HCT116 (cell line): ENCODE results near the gene BRD9. TPM values are rescaled to one million over a fixed set of nuclear protein-coding genes. Genes with fewer than 3 reads are reported as not detected.

Experiments
- ATAC-seq: fragments of 200-7000 bp; cut with Tn5 transposase; 2 replicates; pipeline ENCODE4 v1.9.1; 2020; ENCODE audit warnings: mild to moderate bottlenecking, moderate library complexity
- BruUV-seq: library from RNA; stranded (reverse); fragments of 400-500 nt; replicated peaks from 2 replicates; lab custom pipeline; 2021; lab: Mats Ljungman, UMichigan
- CTCF ChIA-PET: fragments of 300-600 bp; sonication (Branson Sonifier 250); formaldehyde crosslinking; loops from one replicate; lab custom pipeline; 2021; ENCODE audit warnings: antibody characterized with exemption; lab: Charles Lee
- POLR2A ChIA-PET: fragments of 300-600, 350-600 bp; sonication (Branson Sonifier 250); formaldehyde crosslinking; loops from one replicate; lab custom pipeline; 2021; ENCODE audit warnings: antibody characterized with exemption; lab: Charles Lee
- RAD21 ChIA-PET, 2 experiments: fragments of 300-600 bp; sonication (Branson Sonifier 250); formaldehyde crosslinking; loops; one replicate each; lab custom pipeline; 2023; ENCODE audit warnings: low total read pairs in 2 of 2; ENCODE audit not compliant: uncharacterized antibody in 2 of 2, unreplicated experiment in 2 of 2, low non-redundant PET in 1 of 2; lab: Charles Lee
- DNase-seq: peaks from one replicate; pipeline ENCODE4 v3.0.0-alpha.2; 2010; ENCODE audit warnings: low read depth, low spot score
- H2AFZ ChIP-seq: fragments of 200-600 bp; shearing (Covaris generic), sonication (generic); 2 replicates; pipeline ENCODE4 v1.6.1; 2017; ENCODE audit warnings: low read depth, mixed run types, mixed read lengths, antibody characterized with exemption, low read length; ENCODE audit not compliant: poor library complexity, severe bottlenecking
- H3K27ac ChIP-seq: 2 replicates; pipeline ENCODE4 v1.5.1; 2012; ENCODE audit warnings: low read depth, low read length
- H3K27me3 ChIP-seq: fragments of 200-600 bp; sonication (generic); 2 replicates; pipeline ENCODE4 v1.6.1; 2016; ENCODE audit warnings: mixed run types, low read length, mixed read lengths; ENCODE audit not compliant: insufficient read depth
- H3K36me3 ChIP-seq, 2 experiments: fragments of 200-500 bp in 1 of 2; fragments of 200-600 bp in 1 of 2; sonication (Bioruptor generic) in 1 of 2; sonication (generic) in 1 of 2; 2 replicates each; pipeline versions ENCODE4 v1.5.1 to v1.6.1; 2014 to 2016; ENCODE audit warnings: low read length in 2 of 2, inconsistent platforms in 1 of 2, mixed read lengths in 1 of 2, mixed run types in 1 of 2; ENCODE audit not compliant: insufficient read depth in 2 of 2, control insufficient read depth in 1 of 2
- H3K4me1 ChIP-seq, 2 experiments: fragments of 200-600 bp in 1 of 2; sonication (generic) in 1 of 2; 2 replicates each; pipeline versions ENCODE4 v1.5.1 to v1.6.1; 2012 to 2017; ENCODE audit warnings: low read length in 2 of 2, inconsistent platforms in 1 of 2, mild to moderate bottlenecking in 1 of 2, mixed read lengths in 1 of 2, mixed run types in 1 of 2, moderate library complexity in 1 of 2; ENCODE audit not compliant: insufficient read depth in 2 of 2, control insufficient read depth in 1 of 2
- H3K4me2 ChIP-seq: fragments of 200-600 bp; sonication (generic); 2 replicates; pipeline ENCODE4 v1.6.1; 2017; ENCODE audit warnings: mixed run types, low read length, mixed read lengths
- H3K4me3 ChIP-seq, 2 experiments: fragments of 200-600 bp in 1 of 2; sonication (generic) in 1 of 2; replicated peaks in 1 of 2; 2 replicates each; pipeline ENCODE4 v1.5.1; 2011 to 2016; ENCODE audit warnings: low read length in 2 of 2, control low read depth in 1 of 2, low read depth in 1 of 2, mild to moderate bottlenecking in 1 of 2, mixed read lengths in 1 of 2, mixed run types in 1 of 2
- H3K79me2 ChIP-seq: fragments of 200-600 bp; sonication (generic); 2 replicates; pipeline ENCODE4 v1.6.1; 2017; ENCODE audit warnings: mild to moderate bottlenecking, mixed run types, low read length, moderate library complexity, mixed read lengths; ENCODE audit not compliant: insufficient read depth
- H3K9ac ChIP-seq: fragments of 200-600 bp; sonication (generic); 2 replicates; pipeline ENCODE4 v1.6.1; 2016; ENCODE audit warnings: low read length, mixed read lengths
- H3K9me2 ChIP-seq: fragments of 200-600 bp; sonication (generic), shearing (Covaris generic); 2 replicates; pipeline ENCODE4 v1.6.1; 2017; ENCODE audit warnings: mixed run types, mild to moderate bottlenecking, moderate library complexity; ENCODE audit not compliant: insufficient read depth
- H3K9me3 ChIP-seq, 2 experiments: fragments of 200-500 bp in 1 of 2; fragments of 200-600 bp in 1 of 2; sonication (Bioruptor generic) in 1 of 2; sonication (generic) in 1 of 2; 2 replicates each; pipeline ENCODE4 v1.6.1; 2014 to 2017; ENCODE audit warnings: low read length in 2 of 2, mixed read lengths in 2 of 2, inconsistent platforms in 1 of 2, low read depth in 1 of 2, mild to moderate bottlenecking in 1 of 2, mixed run types in 1 of 2, moderate library complexity in 1 of 2; ENCODE audit not compliant: control insufficient read depth in 1 of 2, insufficient read depth in 1 of 2
- H4K20me1 ChIP-seq: fragments of 200-600 bp; sonication (generic), shearing (Covaris generic); 2 replicates; pipeline ENCODE4 v1.6.1; 2017; ENCODE audit warnings: mixed run types, mild to moderate bottlenecking, moderate library complexity; ENCODE audit not compliant: insufficient read depth
- ATF3 ChIP-seq: IDR thresholded peaks from 2 replicates; pipeline ENCODE4 v1.6.1; 2012
- CBX3 ChIP-seq: IDR thresholded peaks from 2 replicates; pipeline ENCODE4 v1.6.1; 2012; ENCODE audit warnings: low read depth
- CEBPB ChIP-seq: IDR thresholded peaks from 2 replicates; pipeline ENCODE4 v1.6.1; 2012; ENCODE audit warnings: low read depth
- ELF1 ChIP-seq: IDR thresholded peaks from 2 replicates; pipeline ENCODE4 v1.6.1; 2012; ENCODE audit warnings: low read depth, borderline replicate concordance
- EZH2 ChIP-seq: fragments of 200-600 bp; sonication (generic); IDR thresholded peaks from 2 replicates; pipeline ENCODE4 v1.6.1; 2017; ENCODE audit warnings: antibody characterized with exemption, mixed run types
- EZH2phosphoT487 ChIP-seq: fragments of 200-600 bp; IDR thresholded peaks from 2 replicates; pipeline ENCODE4 v1.6.1; 2018; ENCODE audit warnings: antibody characterized with exemption, borderline replicate concordance
- FOSL1 ChIP-seq: IDR thresholded peaks from 2 replicates; pipeline ENCODE4 v1.6.1; 2012; ENCODE audit warnings: low read depth
- MAX ChIP-seq: IDR thresholded peaks from 2 replicates; pipeline ENCODE4 v1.6.1; 2012
- POLR2A ChIP-seq: IDR thresholded peaks from 2 replicates; pipeline ENCODE4 v1.7.0; 2011; ENCODE audit warnings: borderline replicate concordance; ENCODE audit not compliant: insufficient read depth, insufficient read length; ENCODE audit errors: extremely low read depth
- RAD21 ChIP-seq: IDR thresholded peaks from 2 replicates; pipeline ENCODE4 v1.6.1; 2012; ENCODE audit warnings: low read depth, mild to moderate bottlenecking
- SRF ChIP-seq: IDR thresholded peaks from 2 replicates; pipeline ENCODE4 v1.6.1; 2012; ENCODE audit warnings: low read depth
- TCF7L2 ChIP-seq: IDR thresholded peaks from 2 replicates; pipeline ENCODE4 v1.7.0; 2011; ENCODE audit warnings: borderline replicate concordance, inconsistent platforms; ENCODE audit not compliant: insufficient read depth, insufficient read length; ENCODE audit errors: extremely low read depth
- YY1 ChIP-seq: IDR thresholded peaks from 2 replicates; pipeline ENCODE4 v1.6.1; 2011; ENCODE audit warnings: low read length, low read depth, moderate library complexity, mild to moderate bottlenecking; ENCODE audit not compliant: insufficient replicate concordance; ENCODE audit errors: extremely low read depth
- ZBTB33 ChIP-seq: IDR thresholded peaks from 2 replicates; pipeline ENCODE4 v1.6.1; 2011; ENCODE audit warnings: mild to moderate bottlenecking, low read length, moderate library complexity; ENCODE audit not compliant: insufficient replicate concordance; ENCODE audit errors: extremely low read depth
- ZNF274 ChIP-seq: fragments of 200-500 bp; sonication (Bioruptor generic); IDR thresholded peaks from 2 replicates; pipeline ENCODE4 v1.6.1; 2014; ENCODE audit warnings: mild to moderate bottlenecking, low read depth, low read length, inconsistent platforms
- intact Hi-C: fragments of 100-400 bp; cut with micrococcal nuclease; formaldehyde crosslinking; loops from 2 replicates; pipeline ENCODE4 v1.10.0; 2022
- total RNA-seq: library from RNA; stranded (reverse); gene quantifications from one replicate; pipeline ENCODE4 v1.2.1, GENCODE V29; 2021; ENCODE audit not compliant: unreplicated experiment

BRD9 gene
- total RNA-seq, 1 experiment from 2014 or later: 54.6 TPM

- Histone ChIP-seq H3K4me1 (peaks cover 7 to 9% of the 10 kb centered on the region in 2 experiments; a peak in 3 of 4 replicates), H3K4me2 (no peak overlapping the region), H3K9ac (no peak overlapping the region), H3K4me3 (no peak overlapping the region), H3K9me2 (no peaks in the 10 kb centered on the region), H3K79me2 (peaks cover 100% of the 10 kb centered on the region), H4K20me1 (no peaks in the 10 kb centered on the region; the same call in 1 of the 2 replicates), H2AFZ (no peak overlapping the region), H3K27ac (no peak overlapping the region), H3K27me3 (no peaks in the 10 kb centered on the region), H3K9me3 (no peaks in the 10 kb centered on the region), H3K36me3 (peaks cover 64 to 88% of the 10 kb centered on the region in 2 experiments)
- TF ChIP-seq SRF: no peak
- no peak for TF ChIP-seq POLR2A
- no TSS peak for BruUV-seq
- intact Hi-C loops: no loop called here
- ChIA-PET RAD21 (no interaction called here), POLR2A (no interaction called here), CTCF (no interaction called here)
- DNase-seq (no peak), ATAC-seq (no peak)
These were observed 5.8 kb downstream of the BRD9 start for GRCh38 chr5:886716-887325.

GRCh38 chr5:886036-886435 lies 6.6 kb downstream of the BRD9 start:
- no peaks in the 10 kb centered on the region for H3K9me2 ChIP-seq
- H3K79me2 ChIP-seq: peaks cover 100% of the 10 kb centered on the region
- no peak overlapping the region for H3K4me2 ChIP-seq
- no peak overlapping the region for H3K9ac ChIP-seq
- ChIA-PET RAD21 (no interaction called here), CTCF (no interaction called here), POLR2A (no interaction called here)
- DNase-seq (no peak), ATAC-seq (no peak)
- H2AFZ ChIP-seq: no peak overlapping the region
- intact Hi-C loops: no loop called here
- H4K20me1 ChIP-seq: no peaks in the 10 kb centered on the region; the same call in 1 of the 2 replicates
- H3K36me3 ChIP-seq: peaks cover 70 to 96% of the 10 kb centered on the region in 2 experiments
- TF ChIP-seq CBX3 (no peak), EZH2phosphoT487 (no peak), YY1 (no peak), TCF7L2 (no peak), ZBTB33 (no peak), ZNF274 (no peak), RAD21 (no peak), EZH2 (no peak), ELF1 (no peak), SRF (no peak), POLR2A (no peak), FOSL1 (no peak), MAX (no peak), CEBPB (no peak), ATF3 (no peak)
- H3K4me3 ChIP-seq: no peak overlapping the region
- no peaks in the 10 kb centered on the region for H3K27me3 ChIP-seq
- H3K9me3 ChIP-seq: no peaks in the 10 kb centered on the region
- H3K4me1 ChIP-seq: peaks cover 7 to 9% of the 10 kb centered on the region in 2 experiments; a peak in 3 of 4 replicates
- no peak overlapping the region for H3K27ac ChIP-seq
- BruUV-seq: no TSS peak
